Activated CD4-positive, alpha-beta T cell treated with anti-CD3 and anti-CD28 coated beads, Interleukin-2, Interleukin-6, amounts not matched to agents 100 ng/mL and 50 ng/mL, durations not matched to agents 16 hours and 8 hours (primary cell): ENCODE measurements around the gene PRCC.

Experiments
- DNase-seq: peaks from one replicate; pipeline ENCODE4 v3.0.0-alpha.2; 2020

The PRCC gene

GRCh38 chr1:156845953-156846545 lies 78.7 kb downstream of the PRCC start:
- DNase-seq: no peak

- DNase-seq: no peak
Observed at GRCh38 chr1:156846643-156847042, 79.3 kb downstream of the PRCC start.

- DNase-seq: no peak
Observed at GRCh38 chr1:156847591-156848460, 80.5 kb downstream of the PRCC start.

GRCh38 chr1:156848461-156849150 lies 81.3 kb downstream of the PRCC start:
- peak; percentile 72 for DNase-seq

GRCh38 chr1:156849151-156849496 lies 81.8 kb downstream of the PRCC start:
- no peak for DNase-seq
